Endodermal cell (in vitro differentiated cells): Measurements from ENCODE around the gene RIOK3. TPM values are rescaled to one million over a fixed set of nuclear protein-coding genes. Genes with fewer than 3 reads are reported as not detected.

Source experiments
- DNase-seq: peaks from one replicate; pipeline ENCODE4 v3.0.0-alpha.2; 2017
- H3K27ac ChIP-seq: 2 replicates; pipeline ENCODE4 v1.5.1; 2013; ENCODE audit warnings: mild to moderate bottlenecking, low read depth, low read length, moderate library complexity
- H3K27me3 ChIP-seq: 2 replicates; pipeline ENCODE4 v1.6.1; 2013; ENCODE audit warnings: mild to moderate bottlenecking, low read length, moderate library complexity; ENCODE audit not compliant: insufficient read depth, control insufficient read depth, poor library complexity, severe bottlenecking
- H3K36me3 ChIP-seq: 2 replicates; pipeline ENCODE4 v1.7.0; 2013; ENCODE audit warnings: mild to moderate bottlenecking, low read length, moderate library complexity; ENCODE audit not compliant: control insufficient read depth, insufficient read depth
- H3K4me1 ChIP-seq: one replicate; pipeline ENCODE4 v1.7.0; 2013; ENCODE audit warnings: low read length; ENCODE audit not compliant: control insufficient read depth, insufficient read depth
- H3K4me3 ChIP-seq: 2 replicates; pipeline ENCODE4 v1.5.1; 2013; ENCODE audit warnings: mild to moderate bottlenecking, low read length, moderate library complexity
- H3K9ac ChIP-seq: 2 replicates; pipeline ENCODE4 v1.6.1; 2013; ENCODE audit warnings: mild to moderate bottlenecking, low read length, moderate library complexity; ENCODE audit not compliant: poor library complexity, severe bottlenecking; ENCODE audit errors: extremely low read depth
- H3K9me3 ChIP-seq: 2 replicates; pipeline ENCODE4 v1.6.1; 2013; ENCODE audit warnings: mild to moderate bottlenecking, low read length, moderate library complexity; ENCODE audit not compliant: control insufficient read depth
- H3K27ac Mint-ChIP-seq: 2 replicates; pipeline ENCODE4 v1.8.0; 2020; ENCODE audit warnings: mixed read lengths
- H3K27me3 Mint-ChIP-seq: 2 replicates; pipeline ENCODE4 v1.8.0; 2021; ENCODE audit warnings: mild to moderate bottlenecking, mixed read lengths; ENCODE audit not compliant: insufficient read depth
- H3K36me3 Mint-ChIP-seq: 2 replicates; pipeline ENCODE4 v1.8.0; 2020; ENCODE audit warnings: low read depth, mixed read lengths
- H3K4me1 Mint-ChIP-seq: 2 replicates; pipeline ENCODE4 v1.8.0; 2020; ENCODE audit warnings: mixed read lengths
- H3K4me3 Mint-ChIP-seq: 2 replicates; pipeline ENCODE4 v1.8.0; 2020; ENCODE audit warnings: mild to moderate bottlenecking, moderate library complexity, mixed read lengths
- H3K9me3 Mint-ChIP-seq: 2 replicates; pipeline ENCODE4 v1.8.0; 2020; ENCODE audit warnings: mild to moderate bottlenecking, mixed read lengths
- WGBS, 2 experiments: methylation state at CpG; one replicate each; pipeline versions ENCODE4 v1.1.5 to v1.1.7; 2013; ENCODE audit warnings: missing lambda C conversion rate in 2 of 2, mixed read lengths in 1 of 2; ENCODE audit not compliant: insufficient coverage in 1 of 2, insufficient read length in 1 of 2; 5-methylcytosine and 5-hydroxymethylcytosine counted together
- total RNA-seq, 2 donors: library from RNA; stranded (reverse); fragmentation: NEBNext Ultra II Directional in 1 of 2; extraction: Animal tissue kit (Norgen Biotek cat#: 25700) in 1 of 2; gene quantifications; 2 replicates in 1 of 2; 3 replicates in 1 of 2; pipeline ENCODE4 v1.2.1, GENCODE V29; 2021
- TF ChIP-seq, protein P1 (sequence below): fragments of 200-600 bp; sonication (generic); conservative IDR thresholded peaks from 2 replicates; pipeline ENCODE4 v1.5.0; 2021; ENCODE audit warnings: antibody characterized with exemption, mild to moderate bottlenecking

Gene RIOK3
- total RNA-seq, 2 donors from 2014 or later, result 31.2 to 45.0 TPM

DNA sequence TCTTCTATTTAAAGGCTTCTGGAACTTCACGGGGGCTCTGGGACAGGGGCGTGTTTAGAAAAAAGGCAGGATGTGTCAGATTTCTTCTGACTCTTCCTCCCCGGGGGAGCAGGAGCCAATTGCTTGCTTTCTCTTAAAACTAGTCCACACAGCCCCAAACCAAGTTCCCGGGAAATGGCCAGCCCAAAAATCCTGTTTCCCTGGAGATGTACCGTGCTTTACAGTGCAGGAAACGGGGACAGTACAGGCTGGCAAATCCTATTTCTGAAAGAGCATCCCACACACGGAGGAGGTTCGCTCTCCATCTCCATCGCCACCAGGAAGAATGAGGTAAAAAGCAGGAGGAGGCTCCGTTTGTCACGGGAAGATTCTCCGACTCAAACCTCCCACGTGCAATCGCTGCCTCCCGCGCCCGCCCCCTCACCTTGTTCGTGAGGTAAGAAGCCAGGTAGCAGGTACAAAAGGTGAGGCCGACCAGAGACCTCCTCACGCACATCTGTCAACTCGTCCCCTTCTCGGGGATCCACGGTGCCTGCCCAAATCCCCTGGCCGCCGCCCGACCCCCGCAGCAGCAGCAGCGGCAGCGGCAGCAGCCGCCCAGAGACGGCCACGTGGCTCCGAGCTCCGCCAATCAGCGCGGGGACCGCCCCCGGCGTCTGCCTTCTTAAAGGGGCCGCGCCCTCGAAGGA is 15.6 kb upstream of the RIOK3 start:
- Mint-ChIP-seq H3K4me1 (peaks cover 11% of the 10 kb centered on the region), H3K4me3 (peak overlapping the region; percentile 83), H3K27me3 (peaks cover 8% of the 10 kb centered on the region), H3K27ac (peak overlapping the region; percentile 88), H3K36me3 (no peaks in the 10 kb centered on the region), H3K9me3 (peaks cover 2% of the 10 kb centered on the region)
- H3K9me3 ChIP-seq, result no peaks in the 10 kb centered on the region
- no peaks in the 10 kb centered on the region for H3K4me1 ChIP-seq
- H3K36me3 ChIP-seq, result no peaks in the 10 kb centered on the region
- H3K27me3 ChIP-seq, result no peaks in the 10 kb centered on the region
- 0 to 1% methylated on average over 15 to 39 of the region's 42 CpGs for WGBS, 2 experiments
- H3K4me3 ChIP-seq, result peak overlapping the region; percentile 88
- H3K27ac ChIP-seq, result no peak overlapping the region
- TF ChIP-seq, protein P1, sequence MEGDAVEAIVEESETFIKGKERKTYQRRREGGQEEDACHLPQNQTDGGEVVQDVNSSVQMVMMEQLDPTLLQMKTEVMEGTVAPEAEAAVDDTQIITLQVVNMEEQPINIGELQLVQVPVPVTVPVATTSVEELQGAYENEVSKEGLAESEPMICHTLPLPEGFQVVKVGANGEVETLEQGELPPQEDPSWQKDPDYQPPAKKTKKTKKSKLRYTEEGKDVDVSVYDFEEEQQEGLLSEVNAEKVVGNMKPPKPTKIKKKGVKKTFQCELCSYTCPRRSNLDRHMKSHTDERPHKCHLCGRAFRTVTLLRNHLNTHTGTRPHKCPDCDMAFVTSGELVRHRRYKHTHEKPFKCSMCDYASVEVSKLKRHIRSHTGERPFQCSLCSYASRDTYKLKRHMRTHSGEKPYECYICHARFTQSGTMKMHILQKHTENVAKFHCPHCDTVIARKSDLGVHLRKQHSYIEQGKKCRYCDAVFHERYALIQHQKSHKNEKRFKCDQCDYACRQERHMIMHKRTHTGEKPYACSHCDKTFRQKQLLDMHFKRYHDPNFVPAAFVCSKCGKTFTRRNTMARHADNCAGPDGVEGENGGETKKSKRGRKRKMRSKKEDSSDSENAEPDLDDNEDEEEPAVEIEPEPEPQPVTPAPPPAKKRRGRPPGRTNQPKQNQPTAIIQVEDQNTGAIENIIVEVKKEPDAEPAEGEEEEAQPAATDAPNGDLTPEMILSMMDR, result no peak
- DNase-seq, result peak; percentile 92
- H3K9ac ChIP-seq, result peak overlapping the region; percentile 67

- TF ChIP-seq, protein P1, result no peak
- no peak for DNase-seq
- H3K27me3 ChIP-seq, result no peaks in the 10 kb centered on the region
- no peak overlapping the region for H3K9ac ChIP-seq
- H3K9me3 ChIP-seq, result no peaks in the 10 kb centered on the region
- Mint-ChIP-seq H3K4me1 (peaks cover 11% of the 10 kb centered on the region), H3K27ac (no peak overlapping the region), H3K27me3 (peaks cover 8% of the 10 kb centered on the region), H3K36me3 (no peaks in the 10 kb centered on the region), H3K4me3 (peak overlapping the region; percentile 83), H3K9me3 (peaks cover 2% of the 10 kb centered on the region)
- H3K36me3 ChIP-seq, result no peaks in the 10 kb centered on the region
- 85 to 90% methylated on average over 2 to 3 of the region's 5 CpGs for WGBS, 2 experiments
- peak overlapping the region; percentile 88 for H3K4me3 ChIP-seq
- no peak overlapping the region for H3K27ac ChIP-seq
- H3K4me1 ChIP-seq, result no peaks in the 10 kb centered on the region
Observed at GRCh38 chr18:23438046-23438377, 15.1 kb upstream of the RIOK3 start.

- Mint-ChIP-seq H3K36me3 (no peaks in the 10 kb centered on the region), H3K27me3 (peaks cover 8% of the 10 kb centered on the region), H3K27ac (no peak overlapping the region), H3K4me1 (peaks cover 11% of the 10 kb centered on the region), H3K9me3 (peaks cover 2% of the 10 kb centered on the region), H3K4me3 (no peak overlapping the region)
- TF ChIP-seq, protein P1, result no peak
- no peak for DNase-seq
- 93 to 95% methylated on average over 8 to 11 of the region's 11 CpGs for WGBS, 2 experiments
- H3K9ac ChIP-seq, result no peak overlapping the region
- no peaks in the 10 kb centered on the region for H3K9me3 ChIP-seq
- no peaks in the 10 kb centered on the region for H3K27me3 ChIP-seq
- H3K4me1 ChIP-seq, result no peaks in the 10 kb centered on the region
- H3K4me3 ChIP-seq, result no peak overlapping the region
- H3K27ac ChIP-seq, result no peak overlapping the region
- H3K36me3 ChIP-seq, result no peaks in the 10 kb centered on the region
Observed at GRCh38 chr18:23438608-23439366, 14.3 kb upstream of the RIOK3 start.
